ENCODE results near the gene KCNH4. TPM values are rescaled to one million over a fixed set of nuclear protein-coding genes. Genes with fewer than 3 reads are reported as not detected.

Gene KCNH4
- total RNA-seq: not detected in 2 replicates

GRCh38 chr17:42180922-42181850 is at the start of gene KCNH4:
TSS of gene KCNH4 (minus strand) at chr17:42181142. CDS start at chr17:42180945, 197 bp downstream.

DNA sequence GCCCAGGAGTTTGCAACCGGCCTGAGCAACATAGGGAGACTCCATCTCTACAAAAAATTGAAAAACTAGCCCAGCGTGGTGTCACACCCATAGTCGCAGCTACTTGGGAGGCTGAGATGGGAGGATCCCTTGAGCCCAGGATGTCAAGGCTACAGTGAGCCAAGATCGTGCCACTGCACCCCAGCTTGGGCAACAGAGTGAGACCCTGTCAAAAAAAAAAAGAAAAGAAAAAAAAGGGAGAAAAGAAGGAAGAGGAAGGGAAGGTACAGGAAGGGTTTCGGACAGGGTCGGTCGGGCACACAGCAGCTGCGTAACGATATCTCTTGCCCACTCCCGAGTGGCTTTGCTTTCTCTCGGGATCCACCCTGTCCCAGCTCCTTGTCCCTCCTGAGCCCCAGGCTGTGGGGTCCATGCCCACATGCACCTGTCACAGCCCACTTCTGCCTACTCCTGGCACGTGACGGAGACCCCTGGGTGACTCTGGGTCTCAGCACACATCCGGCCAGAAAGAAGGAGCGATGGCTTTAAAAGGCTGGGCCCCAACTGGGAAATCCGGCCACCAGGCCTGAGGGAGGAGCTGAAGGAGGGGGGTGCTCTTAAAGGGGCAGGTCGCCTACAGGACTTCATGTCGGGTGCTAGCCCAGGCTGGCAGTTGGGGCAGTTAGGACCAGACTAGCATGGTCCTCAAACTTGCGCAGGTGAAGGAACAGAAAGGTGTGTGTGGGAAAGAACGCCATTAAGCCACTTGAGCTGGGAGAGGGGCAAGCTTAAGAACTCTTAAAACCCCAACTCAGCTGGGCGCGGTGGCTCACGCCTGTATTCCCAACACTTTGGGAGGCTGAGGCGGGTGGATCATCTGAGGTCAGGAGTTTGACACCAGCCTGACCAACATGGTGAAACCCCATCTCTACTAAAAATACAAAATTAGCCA is 13.3 kb upstream of the KCNH4 start, which contains the start of gene GHDC:
TSS of gene GHDC (minus strand) at position 526 of the 931 bp plus-strand sequence. CDS start 913 bp downstream, outside the sequence.

DNA sequence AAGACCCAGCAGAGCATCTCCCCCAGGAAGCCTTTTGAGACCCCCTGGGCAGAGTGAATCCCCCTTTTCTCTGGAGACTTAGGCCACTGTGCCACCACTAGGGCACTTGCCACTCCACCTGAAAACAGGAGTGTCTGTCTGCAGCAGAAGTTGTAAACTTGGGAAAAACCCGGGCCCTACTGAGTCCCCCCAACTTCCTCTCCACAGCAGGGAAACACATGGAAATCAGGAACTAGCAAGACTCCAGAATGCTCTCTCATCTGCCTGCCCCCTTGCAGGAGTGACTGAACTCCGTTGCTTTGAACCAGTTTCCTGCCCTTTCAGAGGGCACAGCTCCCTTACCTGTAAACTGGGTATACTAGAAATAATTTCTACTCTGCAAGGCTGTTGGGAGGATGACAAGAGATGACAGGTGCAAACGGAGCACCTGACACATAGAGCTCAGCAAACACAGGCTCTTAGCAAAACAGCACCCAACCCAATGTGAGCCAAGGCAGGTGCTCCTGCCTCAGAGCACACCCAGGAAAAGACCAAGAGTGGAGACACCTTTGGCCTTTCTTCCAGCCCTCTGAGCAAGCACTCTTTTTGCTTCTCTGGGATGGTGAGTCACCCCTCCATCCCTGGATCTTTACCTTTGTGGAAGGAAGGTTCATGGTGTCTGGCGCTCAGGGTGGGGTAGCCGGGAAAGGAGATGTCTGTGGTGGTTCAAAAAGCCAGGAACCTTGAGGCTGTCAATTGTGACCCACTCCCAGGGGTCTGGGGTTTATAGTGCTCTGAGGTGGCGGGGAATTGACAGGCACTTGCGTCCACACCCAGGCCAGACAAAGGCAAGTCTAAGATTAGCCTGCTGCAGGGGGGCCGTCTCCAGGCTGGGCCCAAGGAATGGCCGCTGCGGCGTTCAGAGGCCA is 4.0 kb upstream of the KCNH4 start, which contains the start of gene HCRT:
TSS of gene HCRT (minus strand) at position 740 of the 908 bp plus-strand sequence. CDS start at position 653, 87 bp downstream.

GRCh38 chr17:42122371-42123303 is 58.3 kb downstream of the KCNH4 start, which contains the start of gene HSPB9:
TSS of gene HSPB9 (plus strand) at chr17:42122804. CDS start at chr17:42122851, 47 bp downstream.

DNA sequence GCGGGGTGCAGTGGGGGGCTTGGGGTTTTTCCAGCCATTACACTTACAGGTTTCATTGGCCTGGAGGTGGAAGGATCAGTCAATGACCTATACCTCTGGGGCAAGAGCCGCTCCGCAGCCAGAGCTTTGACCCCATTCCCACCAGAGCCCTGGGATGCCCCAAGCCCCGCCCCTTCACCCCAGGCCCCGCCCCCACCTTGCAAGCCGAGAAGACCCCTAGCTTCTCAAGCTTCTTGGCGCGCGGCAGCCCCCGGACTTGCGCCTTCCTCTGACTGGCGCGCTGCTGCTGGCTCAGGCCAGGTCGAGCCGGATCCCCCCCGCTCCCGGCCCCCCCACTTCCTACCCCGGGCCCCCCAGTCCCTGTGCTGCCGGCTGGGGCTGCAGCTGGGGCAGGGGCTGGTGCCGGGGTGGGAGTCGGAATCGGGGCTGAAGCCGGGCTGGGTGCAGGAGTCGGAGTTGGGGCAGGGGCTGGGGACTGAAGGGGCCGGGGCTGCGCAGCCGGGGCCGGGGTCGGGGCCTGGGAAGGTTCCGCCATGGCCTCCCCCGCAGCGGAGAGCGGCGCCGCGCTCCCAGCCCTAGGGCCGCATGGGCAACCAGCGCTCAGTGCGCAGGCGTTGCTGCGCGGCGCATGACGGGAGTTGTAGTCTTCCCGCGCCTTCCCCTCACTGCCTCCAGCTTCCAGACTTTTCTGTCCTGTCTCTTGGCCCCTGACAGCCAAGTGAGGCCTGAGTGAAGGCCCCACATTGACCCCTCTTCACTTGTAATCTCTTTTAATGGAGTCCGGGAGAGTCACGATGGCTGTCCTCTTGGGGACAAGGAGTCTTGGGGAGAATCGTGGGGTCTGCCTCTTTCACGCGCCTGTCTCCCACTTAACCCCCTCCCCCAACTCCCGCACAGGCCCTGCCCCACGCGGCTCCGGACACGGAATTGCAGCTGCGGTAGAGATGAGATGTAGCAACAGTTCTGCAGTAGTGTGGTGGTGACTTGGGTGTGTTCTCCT is 59.9 kb downstream of the KCNH4 start, which contains the start of gene KAT2A:
TSS of gene KAT2A (minus strand) at position 598 of the 1,000 bp plus-strand sequence. CDS start at position 535, 63 bp downstream.

GRCh38 chr17:42112552-42113176 is 68.3 kb downstream of the KCNH4 start, which contains the start of gene DHX58:
TSS of gene DHX58 (minus strand) at chr17:42112714. CDS start at chr17:42111892, 822 bp downstream.

Other genes with a start within 250 kb of the KCNH4 start
- 53.4 and 62.3 TPM in 2 replicates for gene CNP, start 214.3 kb downstream of the KCNH4 start, total RNA-seq
- 71.2 and 91.3 TPM in 2 replicates for gene DNAJC7, start 163.7 kb downstream of the KCNH4 start, total RNA-seq
- 9.7 and 13.4 TPM in 2 replicates for gene NKIRAS2, start 161.1 kb downstream of the KCNH4 start, total RNA-seq
- 0.32 and 0.34 TPM in 2 replicates for gene C17orf113, start 130.5 kb downstream of the KCNH4 start, total RNA-seq
- not detected in 2 replicates for gene ZNF385C, start 82.7 kb downstream of the KCNH4 start, total RNA-seq
- gene DHX58, start 68.4 kb downstream of the KCNH4 start, total RNA-seq: 9.1 and 14.7 TPM in 2 replicates
- gene KAT2A, start 59.8 kb downstream of the KCNH4 start, total RNA-seq: 4.7 and 5.6 TPM in 2 replicates
- gene HSPB9, start 58.3 kb downstream of the KCNH4 start, total RNA-seq: not detected in 2 replicates
- gene RAB5C, start 26.2 kb downstream of the KCNH4 start, total RNA-seq: 37.4 and 41.7 TPM in 2 replicates
- not detected in 2 replicates for gene HCRT, start 4.3 kb upstream of the KCNH4 start, total RNA-seq
- 4.1 and 13.2 TPM in 2 replicates for gene GHDC, start 13.4 kb upstream of the KCNH4 start, total RNA-seq
- gene STAT5B, start 95.2 kb upstream of the KCNH4 start, total RNA-seq: 14.0 and 16.8 TPM in 2 replicates
- 21.1 and 35.6 TPM in 2 replicates for gene STAT5A, start 107.4 kb upstream of the KCNH4 start, total RNA-seq
- 70.4 and 73.1 TPM in 2 replicates for gene STAT3, start 207.3 kb upstream of the KCNH4 start, total RNA-seq
- 463 and 467 TPM in 2 replicates for gene CAVIN1, start 242.1 kb upstream of the KCNH4 start, total RNA-seq